G401 (cell line): ENCODE results near the gene TLE7. TPM values are rescaled to one million over a fixed set of nuclear protein-coding genes. Genes with fewer than 3 reads are reported as not detected.

Experiments
- DNase-seq: peaks from one replicate; pipeline ENCODE4 v3.0.0-alpha.2; 2015; ENCODE audit warnings: low spot score
- in situ Hi-C: cut with HindIII; loops from 2 replicates; pipeline ENCODE4 v1.10.0; 2016; ENCODE audit warnings: low sequenced_read_pairs, mixed read lengths
- total RNA-seq: library from RNA; depleted of rRNA; stranded (reverse); fragments of >200 nt; shearing (Covaris generic); gene quantifications from 2 replicates; pipeline ENCODE4 v1.2.3, GENCODE V29; 2014; rRNA removed

TLE7 gene
- not detected in 2 replicates for total RNA-seq

DNA sequence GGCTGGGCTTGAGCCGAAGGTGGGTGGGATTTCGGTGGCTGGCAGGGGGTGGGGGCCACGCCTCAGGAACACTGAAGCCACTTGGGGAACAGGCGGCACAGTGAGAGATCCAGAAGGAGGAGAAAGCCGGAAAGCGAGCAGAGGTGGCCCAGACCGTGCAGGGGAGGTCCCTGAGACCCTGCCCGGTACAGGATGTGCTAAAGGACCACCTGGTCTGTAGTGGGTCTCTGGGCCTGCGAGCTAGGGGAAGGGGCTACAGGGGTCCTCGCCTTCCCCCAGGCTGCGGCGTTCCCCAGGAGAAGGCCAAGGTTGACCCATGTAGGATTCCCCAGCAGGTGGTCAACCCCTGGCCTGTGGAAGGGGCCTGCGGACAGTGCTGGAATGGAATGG is at the start of gene TLE7:
TLE7 (minus strand) TSS at position 4 of the 390 bp plus-strand sequence. CDS start 8,730 bp downstream, outside the sequence.
- in situ Hi-C loops: no loop called here
- DNase-seq: no peak

DNA sequence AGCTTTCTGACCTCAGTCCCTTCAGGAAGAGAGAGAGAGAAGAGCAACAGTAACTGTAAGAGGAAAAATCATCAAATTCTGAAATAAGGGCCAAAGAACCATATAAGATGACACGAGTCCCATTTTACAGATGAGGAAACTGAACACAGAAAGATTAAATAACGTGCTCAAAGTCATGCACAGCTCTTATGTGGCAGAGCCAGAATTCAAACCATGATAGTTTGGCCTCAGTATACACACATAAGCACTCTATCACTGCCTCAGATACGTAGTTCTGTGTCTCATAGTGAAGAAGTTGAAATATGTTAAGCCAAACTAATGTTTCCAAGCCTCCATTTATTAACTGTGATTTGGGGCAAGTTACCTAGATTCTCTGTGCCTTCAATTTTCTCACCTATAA is 49.2 kb upstream of the TLE7 start:
- DNase-seq: no peak
- in situ Hi-C loops: no loop called here

DNA sequence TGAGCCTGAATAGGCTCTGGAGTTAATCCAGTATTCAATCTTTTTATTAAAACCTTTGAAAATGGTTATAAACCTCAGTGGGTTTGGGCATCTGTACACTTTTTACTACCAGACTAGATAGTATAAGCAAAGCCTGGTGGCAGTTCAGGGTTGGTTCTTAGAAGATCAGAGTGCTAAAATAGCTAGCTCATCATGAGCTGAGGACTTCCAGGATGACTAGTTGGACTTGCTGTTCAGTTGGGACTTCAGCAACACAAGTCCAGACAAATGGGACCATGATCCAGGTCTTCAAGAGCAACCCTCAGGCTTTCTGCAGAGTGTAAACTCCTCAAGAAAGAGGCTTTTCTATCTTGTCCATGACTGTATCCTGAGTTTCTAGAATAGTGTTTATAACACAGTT is 48.5 kb upstream of the TLE7 start:
- in situ Hi-C loops: no loop called here
- DNase-seq: no peak

DNA sequence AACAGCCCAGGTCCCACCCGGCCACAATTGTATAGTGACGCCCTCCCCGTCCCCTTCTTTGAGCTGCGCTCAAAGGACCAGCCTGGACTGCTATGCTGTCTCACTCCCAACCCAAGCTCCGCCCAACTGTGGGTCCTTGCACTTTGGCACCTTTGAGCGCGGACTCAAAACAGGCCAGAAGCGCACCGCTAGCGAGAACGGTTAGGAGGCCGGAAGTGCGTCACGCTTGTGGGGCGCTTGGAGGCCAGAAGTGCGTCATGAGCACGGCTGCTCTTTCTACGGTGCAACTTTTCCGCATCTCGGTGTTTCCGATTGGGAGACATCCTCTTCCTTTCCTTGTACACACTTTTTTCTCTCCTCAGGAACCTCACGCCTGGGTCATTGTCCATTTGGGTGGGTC is 47.3 kb upstream of the TLE7 start, which contains the start of gene ZNF19:
ZNF19 (minus strand) TSS at position 203 of the 400 bp plus-strand sequence. CDS start 7,210 bp downstream, outside the sequence.
- no peak for DNase-seq
- in situ Hi-C loops: no loop called here

DNA sequence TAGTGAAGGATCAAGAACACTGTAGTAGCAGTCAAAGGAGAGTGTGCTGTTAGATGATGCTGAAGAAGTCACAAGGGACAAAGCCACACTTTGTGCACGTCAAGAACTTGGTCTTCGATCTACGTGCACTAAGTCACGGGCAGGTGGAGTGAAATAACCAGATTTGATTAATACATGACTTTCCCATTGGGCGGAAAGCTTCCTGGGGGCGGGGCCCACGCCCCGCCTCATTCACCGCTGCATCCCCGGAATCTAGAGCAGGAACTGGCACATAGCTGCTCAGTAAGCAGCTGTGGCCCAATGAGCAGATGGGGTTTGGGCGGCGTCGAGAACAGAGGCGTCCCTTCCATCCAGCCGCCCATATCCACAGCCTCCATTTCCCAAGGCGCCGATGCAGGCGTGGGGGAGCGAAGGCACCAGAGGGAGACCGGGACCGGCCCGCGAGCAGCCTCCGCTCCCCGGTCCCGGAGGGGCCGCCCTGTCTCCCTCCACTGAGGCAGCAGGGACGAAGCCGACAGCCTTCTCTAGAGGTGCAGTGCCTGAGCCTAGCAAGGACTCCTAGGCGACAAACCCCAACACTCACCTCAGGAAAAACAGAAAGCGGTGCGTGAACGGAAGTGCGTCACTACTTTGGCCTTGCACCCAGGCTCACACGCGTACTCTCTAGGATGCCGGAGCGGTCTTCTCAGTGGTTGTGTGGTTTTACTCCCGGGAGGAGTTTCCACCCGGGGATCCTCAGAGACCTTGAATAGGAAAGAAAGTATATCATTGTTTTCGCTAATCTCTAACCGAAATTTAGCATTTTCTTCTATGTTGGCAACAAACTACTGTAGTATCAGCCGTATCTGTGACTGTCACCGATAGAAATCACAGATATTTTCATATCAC is 42.4 kb upstream of the TLE7 start:
- peak; percentile 98 for DNase-seq
- in situ Hi-C loops: no loop called here

DNA sequence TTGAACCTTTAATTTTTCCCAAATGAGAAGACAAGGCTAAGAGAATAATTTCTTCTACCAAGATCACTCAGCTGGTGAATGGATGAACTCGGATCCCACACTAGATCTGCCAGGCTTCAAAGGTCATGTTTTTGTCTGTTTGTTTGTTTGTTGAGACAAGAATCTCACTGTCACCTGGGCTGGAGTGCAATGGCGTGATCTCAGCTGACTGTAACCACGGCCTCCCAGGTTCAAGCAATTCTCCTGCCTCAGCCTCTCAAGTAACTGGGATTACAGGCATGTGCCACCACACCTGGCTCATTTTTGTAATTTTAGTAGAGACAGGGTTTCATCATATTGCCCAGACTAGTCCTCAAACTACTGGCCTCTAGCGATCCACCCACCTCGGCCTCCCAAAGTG is 40.7 kb upstream of the TLE7 start:
- in situ Hi-C loops: no loop called here
- DNase-seq: no peak

DNA sequence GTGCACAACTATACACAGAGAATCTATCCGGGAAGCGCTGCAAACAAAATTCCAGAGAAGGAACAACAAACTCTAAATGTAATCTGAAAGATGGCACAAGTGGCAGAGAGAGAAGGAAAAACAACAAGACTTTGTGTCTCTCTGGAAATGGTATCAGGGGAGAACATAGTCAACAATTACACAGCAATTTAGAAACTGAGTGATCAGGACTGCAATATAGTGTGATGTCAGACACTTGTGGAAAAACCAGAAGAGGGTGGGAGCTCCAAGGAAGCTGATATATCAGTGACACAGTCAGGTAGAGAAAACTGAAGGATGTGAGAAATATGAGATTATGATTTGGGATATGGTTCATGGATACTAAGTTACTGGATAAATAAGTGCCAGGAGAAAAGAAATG is 39.1 kb upstream of the TLE7 start:
- in situ Hi-C loops: no loop called here
- no peak for DNase-seq

DNA sequence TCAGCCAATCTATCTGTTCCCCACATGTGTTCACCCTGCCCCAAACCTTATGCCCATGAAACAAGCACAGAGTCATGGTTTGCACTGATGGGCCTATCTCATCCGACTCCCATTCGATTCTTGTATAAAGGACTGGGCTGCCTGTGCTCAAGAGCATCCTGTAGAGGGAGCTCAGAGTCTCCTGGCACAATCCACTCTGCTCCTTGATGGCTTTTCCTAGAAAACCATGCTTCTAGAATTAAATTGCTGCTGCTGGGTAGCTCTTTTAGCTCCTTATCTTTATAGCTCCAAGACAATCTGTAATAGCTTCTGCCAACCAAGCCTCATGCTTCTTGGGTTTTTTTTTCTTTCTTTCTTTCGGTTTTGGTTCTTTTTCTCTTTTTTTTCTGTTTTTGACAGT is 37.6 kb upstream of the TLE7 start:
- in situ Hi-C loops: no loop called here
- peak; percentile 29 for DNase-seq

DNA sequence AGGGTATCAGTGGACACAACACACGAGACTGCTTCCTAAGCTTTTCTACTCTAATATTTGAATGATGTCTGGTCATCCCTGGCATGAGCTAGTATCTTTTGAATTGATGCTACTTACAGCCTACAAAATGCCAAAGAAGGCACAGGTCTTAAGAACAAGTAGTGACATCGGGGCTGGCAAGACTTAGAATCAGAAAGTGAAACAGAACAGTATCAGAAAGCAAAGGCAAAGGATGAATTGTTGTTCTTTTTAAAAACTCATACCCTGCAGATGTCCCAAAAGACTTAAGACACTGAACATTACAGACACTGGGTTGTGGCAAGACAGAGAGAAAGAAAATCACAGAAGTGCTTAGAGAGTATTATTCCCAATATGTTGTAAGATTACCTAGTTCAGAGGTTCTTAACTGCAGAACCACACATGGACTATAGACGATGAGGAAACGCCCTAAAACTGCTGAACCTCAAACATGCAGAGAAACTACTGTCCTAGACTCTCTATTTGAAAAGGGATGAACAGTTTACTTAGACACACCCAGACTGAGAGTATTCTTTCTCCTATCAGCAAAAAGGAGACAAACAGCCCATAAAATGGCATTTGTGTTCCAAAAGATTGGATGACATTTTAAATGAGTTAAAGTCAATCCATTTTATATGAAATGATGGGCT is 34.7 kb upstream of the TLE7 start:
- in situ Hi-C loops: no loop called here
- DNase-seq: no peak

DNA sequence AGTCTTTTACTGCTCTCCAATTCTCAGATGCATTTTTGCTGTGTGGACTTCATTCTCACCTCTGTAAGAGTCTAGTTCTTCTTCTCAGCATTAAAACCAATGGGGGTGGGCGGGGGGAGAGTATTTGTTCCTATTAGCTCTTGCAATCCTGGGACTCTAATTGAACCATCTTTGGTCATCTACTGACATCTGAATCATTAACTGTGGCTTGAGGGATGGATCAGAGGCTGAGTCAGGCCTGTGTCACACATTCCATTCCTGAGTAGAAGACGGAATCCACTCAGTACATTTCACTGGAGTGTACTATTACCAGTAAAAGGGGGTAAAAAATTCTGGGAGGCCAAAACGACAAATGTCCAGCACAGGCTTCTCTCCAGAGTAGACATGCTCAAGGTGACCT is 33.0 kb upstream of the TLE7 start:
- in situ Hi-C loops: no loop called here
- no peak for DNase-seq

DNA sequence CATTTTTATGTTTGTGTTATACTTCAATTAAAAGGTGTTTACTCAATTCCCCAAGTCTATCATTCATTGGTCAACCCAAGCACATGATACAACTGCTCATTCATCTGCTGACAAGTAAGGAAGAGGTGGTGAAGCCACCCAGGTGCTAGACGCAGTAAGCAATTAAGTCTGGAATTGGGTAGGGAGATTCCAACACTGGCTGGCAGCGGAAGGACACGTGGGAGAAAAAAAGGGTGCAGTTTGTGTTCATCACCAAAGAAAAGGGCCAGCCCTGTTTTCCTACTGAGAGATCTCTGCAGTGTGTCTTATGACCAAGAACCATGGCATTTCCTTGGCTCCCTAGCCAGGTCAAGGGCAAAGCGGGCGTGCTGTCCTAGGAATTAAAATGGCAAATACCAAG is 32.0 kb upstream of the TLE7 start:
- in situ Hi-C loops: no loop called here
- DNase-seq: no peak

DNA sequence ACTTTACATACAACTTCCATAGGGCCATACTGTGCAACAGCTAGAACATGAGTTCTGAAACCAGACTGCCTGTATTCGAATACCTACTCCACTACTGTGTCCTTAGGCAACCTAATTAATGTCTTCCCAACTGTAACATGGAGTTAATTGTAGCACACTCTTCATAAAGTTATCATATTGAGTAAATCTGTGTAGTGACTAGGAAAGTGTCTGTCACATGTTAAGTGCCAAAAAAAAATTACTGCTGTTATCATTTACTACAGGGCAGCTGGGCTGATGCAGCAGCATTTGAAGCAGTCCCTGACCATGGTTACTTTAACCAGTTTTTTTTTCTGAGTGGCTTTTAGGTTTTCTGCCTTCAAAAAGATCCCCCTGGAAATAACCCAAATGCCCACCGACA is 31.1 kb upstream of the TLE7 start:
- in situ Hi-C loops: no loop called here
- no peak for DNase-seq

DNA sequence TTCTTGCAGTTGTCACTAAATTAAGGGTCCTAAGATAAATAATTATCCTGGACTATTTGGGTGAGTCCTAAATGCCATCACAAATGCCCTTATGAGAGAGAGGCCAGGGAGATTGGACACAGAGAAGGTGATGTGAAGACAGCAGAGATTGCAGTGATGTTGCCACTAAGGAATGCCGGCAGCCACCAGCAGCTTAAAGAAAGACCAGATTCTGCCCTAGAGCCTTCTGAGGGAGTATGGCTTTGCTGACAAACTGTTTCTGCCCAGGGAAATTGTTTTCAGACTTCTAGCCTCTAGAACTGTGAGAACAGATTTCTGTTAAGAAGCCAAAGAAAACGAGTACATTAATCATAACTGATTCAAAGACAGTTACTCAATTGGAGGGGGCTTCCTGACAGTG is 30.2 kb upstream of the TLE7 start:
- no peak for DNase-seq
- in situ Hi-C loops: no loop called here

DNA sequence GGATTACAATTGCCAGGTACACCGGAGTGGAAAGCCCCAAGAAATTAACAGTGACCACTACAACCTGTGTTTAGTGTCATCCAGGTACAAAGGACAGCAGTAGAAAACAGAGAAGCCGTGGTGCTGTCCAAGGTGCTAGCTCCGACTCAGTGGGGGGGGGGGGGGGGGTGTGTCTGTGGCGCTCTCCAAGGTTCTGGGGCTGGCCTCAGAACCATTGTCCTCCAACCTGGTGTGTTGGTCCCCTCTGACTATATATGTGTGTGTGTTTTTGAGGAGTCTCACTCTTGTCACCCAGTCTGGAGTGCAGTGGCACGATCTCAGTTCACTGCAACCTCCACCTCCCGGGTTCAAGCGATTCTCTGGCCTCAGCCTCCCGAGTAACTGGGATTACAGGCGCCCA is 26.0 kb upstream of the TLE7 start:
- DNase-seq: no peak

DNA sequence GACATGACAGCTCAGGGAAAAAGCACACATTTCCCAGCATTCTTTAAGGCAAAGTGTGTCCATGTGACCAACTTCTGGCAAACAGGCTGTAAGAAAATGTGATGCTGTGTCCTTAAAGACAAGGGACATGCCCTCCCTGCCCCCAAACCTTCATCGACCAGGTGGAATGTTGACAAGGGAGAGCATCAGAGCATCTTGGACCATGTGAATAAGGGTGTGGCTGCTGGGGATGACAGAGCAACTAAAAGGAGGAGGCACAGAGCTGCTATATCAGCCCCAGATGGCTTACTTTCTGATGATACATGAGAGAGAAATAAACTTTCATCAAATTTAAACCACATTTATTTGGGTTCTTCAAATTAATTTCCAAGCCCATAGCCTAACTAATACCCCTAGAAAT is 22.4 kb upstream of the TLE7 start:
- in situ Hi-C loops: no loop called here
- DNase-seq: no peak

More for the DNA sequence above, 26.0 kb upstream of the TLE7 start:
- in situ Hi-C loops: loop anchor here (5.0 kb wide), 1 partner anchor 61 kb away; no protein-coding TSS in a partner anchor

DNA sequence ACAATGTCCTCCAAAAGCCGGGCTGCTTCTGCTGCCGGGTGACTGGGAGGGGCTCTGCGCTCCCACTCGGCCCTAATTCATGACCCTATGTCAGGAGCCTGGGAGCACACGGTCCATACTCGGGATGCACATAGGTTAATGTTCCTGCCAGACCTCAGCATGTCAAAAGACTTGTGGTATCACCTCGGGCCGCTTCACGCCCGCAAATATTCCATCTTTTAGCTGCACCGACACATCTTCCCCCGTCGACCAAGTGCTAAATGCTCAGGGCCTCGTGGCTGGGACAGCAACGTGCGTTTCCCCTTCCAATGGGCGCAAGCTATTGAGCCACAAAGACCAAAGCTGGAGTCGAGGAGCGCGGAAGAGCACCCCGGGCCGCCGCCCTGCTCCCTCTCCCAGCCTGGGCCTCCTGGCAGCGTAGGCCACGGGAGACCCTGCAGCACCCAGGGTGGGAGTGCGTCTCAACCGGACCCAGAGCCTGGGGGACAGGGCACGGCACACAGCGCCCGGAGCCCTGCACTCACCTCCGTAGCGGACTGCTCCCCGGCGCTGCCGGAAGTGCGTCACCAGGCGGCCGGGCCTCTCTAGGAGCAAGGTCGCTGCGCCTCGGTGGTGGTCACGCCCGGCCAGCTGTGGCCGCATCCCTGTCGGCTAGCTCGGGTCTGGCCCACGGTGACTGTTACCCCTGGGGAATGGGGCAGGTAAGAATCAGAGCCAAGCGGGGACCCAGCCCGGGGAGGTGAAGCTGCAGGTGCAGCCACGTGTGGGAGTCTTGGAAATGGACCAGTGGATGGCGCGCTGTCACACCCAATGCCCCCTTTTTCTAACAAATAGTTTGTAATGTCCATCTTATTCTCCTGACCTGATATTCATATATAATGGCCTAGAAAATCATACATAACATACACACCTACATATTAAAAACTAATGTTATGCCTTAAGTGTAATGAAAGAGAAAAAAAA is 20.1 kb upstream of the TLE7 start, which contains the start of gene ZNF23:
ZNF23 (minus strand) TSS at position 562 of the 963 bp plus-strand sequence. CDS start 5,451 bp downstream, outside the sequence.
- peak; percentile 85 for DNase-seq
- in situ Hi-C loops: no loop called here

DNA sequence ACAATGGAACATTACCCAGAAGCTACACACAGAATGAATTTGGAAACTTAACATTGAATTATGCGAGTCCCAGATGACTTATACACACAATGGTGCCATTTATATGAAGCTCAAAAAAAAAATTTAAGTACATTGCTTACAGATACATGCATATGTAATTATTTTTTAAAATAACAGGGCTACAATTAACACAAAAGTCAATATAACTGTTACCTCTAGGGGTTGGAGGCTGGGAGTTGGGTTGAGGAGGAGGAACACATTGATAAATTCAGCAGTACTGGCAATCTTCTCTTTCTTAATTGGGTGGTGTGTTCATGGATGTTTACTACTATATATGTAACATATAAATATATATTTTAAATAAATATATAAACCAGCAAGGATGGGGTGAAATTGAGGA is 19.1 kb upstream of the TLE7 start:
- DNase-seq: no peak
- in situ Hi-C loops: no loop called here

DNA sequence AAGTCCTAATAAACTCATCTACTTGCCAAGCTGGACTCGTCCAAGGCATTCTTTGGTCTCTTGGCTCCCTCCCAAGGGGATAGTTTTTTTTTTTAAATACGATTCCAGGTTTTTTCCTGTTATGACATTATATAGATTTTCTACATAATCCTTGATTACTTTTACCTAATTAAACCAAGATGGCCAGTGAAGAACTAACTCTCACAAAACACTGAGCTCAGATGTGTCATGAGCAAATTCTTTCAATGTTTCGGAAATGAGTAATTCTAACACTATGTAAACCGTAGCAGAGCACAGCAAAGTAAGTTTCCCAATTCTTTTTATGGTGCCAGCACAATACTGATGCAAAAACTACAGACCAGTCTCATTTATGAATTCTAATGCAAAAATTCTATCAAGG is 18.4 kb upstream of the TLE7 start:
- DNase-seq: no peak
- in situ Hi-C loops: no loop called here

DNA sequence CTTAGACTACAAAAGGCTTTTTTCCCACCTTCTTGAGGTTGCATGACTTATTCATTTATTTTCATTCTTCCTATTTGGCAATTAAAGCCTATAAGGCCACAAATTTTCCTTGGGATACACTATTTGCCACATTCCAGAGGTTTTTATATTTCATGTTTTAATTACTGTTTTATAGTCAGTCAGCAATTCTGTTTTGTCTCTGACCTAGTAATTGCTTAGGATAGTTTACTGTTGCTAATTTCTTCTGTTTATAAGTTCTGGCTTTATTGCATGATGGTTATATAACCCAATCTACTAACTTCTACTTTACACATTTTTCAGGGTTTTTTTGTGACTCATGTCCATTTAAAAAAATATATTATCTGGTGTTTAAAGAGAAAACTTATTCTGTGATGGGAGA is 17.7 kb upstream of the TLE7 start:
- no peak for DNase-seq
- in situ Hi-C loops: no loop called here
